Dedifferentiated amniotic fluid mesenchymal stem cell (primary cell): ENCODE results near the gene LCA5L.
"Not testable (repeated sequence)": the region's sequence is repeated elsewhere in the genome, so short reads cannot be mapped to it uniquely, and the experiment has no call there.

Experiments
- DNase-seq: peaks from one replicate; pipeline ENCODE4 v3.0.0-alpha.2; 2016; ENCODE audit errors: extremely low spot score

LCA5L gene

DNA sequence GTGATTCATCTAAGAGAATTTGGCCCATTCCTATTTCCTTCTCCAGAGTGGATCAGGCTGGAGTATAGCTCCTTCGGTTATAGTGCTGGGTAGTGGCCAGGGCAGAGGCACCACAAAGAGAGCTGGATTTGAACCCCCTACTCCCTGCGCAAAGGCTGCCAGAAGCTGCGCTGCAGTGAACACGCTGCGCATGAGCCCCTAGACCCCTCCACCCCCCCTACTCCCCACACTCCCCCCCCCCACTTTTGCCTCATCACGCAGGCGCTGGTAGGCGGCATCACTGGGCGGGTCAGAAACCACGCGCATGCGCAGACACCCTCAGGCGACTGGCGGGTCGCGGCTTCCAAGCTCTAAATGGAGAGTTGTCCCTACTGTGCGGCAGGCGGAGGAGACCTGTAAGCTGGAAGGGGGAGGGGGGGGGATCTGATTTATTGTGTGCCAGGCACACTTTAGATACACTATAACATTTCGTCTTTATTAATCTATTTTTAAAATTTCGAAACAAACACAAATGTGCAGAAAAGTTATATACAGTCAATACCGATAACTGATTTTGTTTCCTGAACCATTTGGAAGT, 58.0 kb downstream of the LCA5L start:
- DNase-seq = peak; percentile 80

DNA sequence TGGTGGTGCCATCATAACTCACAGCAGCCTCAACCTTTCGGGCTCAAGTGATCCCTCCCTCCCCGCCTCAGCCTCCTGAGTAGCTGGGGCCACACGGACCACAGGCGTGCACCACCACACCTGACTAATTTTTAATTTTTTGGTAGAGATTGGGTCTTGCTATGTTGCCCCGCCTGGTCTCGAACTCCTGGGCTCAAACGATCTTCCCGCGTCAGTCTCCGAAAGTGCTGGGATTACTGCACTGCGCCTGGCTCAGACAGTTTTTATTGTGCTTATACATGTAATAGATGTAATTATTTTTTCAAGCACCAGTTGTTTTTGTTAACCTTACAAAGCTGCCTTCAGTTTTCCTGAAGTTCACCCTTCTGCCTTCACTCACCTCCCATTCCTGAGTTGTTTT, 58.7 kb downstream of the LCA5L start:
- DNase-seq = no peak

DNA sequence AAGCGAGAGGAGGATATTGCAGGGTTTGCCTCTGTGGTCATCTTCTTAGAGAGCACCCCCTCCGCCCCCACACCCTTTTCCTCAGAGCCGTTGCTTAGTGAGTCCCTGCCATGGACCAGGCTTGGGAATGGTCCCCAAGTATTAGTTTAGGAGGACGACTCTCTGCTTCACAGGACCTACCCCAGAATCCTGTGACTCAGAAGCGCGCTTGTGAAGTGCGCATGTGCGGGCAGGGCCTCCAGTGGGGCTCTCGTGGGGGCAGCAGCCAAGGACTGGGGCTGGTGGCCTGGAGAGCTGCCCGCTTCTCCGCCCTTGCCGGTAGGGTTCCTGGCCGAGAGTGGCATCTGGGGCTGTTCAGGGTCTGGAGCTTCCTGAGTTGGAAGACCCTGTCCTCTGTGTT, 59.4 kb downstream of the LCA5L start:
- DNase-seq = no peak

DNA sequence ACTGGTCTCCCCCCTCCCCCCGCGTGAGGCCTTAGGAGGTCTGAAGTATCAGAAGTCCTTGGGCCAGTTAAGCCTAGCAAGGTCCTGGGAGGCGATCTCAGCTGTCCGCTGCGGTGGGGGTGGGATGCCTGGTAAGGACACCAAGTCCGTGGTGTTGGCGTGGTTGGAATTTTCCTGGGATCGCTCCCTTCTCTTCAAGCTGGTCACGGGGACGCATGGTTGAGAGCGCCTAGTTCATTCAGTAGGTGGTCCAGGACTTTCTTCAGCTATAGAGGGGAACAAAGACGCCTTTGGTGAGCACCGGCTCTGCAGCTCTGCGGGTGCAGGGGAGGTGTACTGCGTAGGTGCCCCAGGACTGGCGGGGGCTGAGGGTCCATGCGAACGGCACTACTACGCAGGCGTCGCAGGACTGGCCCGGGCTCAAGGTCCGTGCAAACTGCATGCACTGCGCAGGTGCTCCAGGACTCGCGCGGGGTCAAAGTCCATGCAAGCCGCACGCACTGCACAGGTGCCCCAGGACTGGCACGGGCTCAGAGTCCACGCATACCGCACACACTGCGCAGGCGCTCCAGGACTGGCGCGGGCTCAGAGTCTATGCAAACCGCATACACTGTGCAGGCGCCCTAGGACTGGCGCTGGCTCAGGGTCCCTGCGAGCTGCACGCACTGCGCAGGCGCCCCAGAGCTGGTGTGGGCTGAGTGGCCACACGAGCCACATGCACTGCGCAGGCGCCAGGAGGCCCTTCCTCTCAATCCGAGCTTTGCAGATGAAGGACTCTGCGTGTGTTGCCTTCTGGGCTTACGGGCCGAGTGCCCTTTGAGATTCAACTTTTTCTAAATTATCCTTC, 60.1 kb downstream of the LCA5L start:
- peak; percentile 56 for DNase-seq

DNA sequence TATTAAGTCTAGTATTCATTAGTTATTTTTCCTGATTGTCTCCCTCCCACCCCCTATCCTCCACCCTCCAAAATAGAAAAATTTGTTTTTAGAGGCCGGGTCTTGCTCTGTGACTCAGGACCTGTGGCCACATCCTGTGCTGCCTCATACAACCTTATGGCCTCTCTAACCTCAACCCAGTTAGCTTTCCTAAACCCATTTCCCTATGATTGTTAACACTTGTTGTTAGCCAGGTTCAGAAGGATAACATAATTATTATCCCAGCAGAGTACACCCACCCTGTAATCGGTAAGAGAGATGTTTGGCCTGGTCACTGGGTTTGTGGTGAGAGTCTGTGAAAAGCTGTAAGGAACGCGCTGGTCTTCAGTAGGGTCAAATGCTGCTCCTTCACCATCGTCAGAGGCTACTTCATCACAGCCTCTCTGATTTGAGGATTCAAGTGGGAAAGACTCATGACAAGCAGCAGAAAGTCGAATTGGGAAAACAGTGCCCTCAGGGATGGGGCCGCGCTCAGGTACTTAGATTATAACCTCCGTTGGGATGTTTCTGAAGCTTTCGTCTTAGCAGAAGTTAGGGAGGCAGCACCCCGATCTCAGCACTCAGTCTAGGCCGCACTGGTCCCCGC, 60.8 kb downstream of the LCA5L start:
- no peak for DNase-seq

DNA sequence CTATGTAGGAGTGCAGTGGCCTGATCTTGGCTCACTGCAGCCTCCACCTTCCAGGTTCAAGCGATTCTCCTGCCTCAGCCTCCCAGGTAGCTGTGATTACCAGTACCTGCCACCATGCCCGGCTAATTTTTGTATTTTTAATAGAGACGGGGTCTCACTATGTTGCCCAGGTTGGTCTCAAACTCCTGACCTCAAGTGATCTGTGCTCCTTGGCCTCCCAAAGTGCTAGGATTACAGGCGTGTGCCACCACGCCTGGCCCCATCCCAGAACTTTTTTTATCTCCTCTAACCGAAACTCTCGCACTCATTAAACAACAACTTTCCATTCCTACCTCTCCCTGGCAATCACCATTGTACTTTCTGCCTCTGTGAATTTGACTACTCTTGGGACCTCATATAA, 63.5 kb downstream of the LCA5L start:
- DNase-seq = not testable (repeated sequence)

DNA sequence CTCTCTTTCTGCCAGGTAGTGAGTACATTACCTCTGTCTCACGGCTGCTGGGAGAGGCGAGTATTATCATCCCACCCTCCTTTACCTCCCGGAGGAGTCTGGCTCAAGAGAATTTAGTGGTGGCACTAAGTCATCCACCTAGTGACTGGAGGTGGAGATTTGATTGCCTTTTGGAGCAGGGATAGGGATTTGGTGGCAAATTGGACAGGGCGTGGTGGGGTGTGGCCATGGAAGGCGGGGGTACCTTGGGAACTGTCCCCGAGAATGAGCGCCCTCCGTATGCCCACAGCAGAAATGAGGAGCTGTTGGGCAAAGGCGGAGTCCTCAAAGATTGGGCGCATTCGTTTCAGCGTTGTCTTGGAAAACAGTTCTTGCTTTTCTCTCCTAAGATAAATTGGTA, 64.6 kb downstream of the LCA5L start:
- no peak for DNase-seq

DNA sequence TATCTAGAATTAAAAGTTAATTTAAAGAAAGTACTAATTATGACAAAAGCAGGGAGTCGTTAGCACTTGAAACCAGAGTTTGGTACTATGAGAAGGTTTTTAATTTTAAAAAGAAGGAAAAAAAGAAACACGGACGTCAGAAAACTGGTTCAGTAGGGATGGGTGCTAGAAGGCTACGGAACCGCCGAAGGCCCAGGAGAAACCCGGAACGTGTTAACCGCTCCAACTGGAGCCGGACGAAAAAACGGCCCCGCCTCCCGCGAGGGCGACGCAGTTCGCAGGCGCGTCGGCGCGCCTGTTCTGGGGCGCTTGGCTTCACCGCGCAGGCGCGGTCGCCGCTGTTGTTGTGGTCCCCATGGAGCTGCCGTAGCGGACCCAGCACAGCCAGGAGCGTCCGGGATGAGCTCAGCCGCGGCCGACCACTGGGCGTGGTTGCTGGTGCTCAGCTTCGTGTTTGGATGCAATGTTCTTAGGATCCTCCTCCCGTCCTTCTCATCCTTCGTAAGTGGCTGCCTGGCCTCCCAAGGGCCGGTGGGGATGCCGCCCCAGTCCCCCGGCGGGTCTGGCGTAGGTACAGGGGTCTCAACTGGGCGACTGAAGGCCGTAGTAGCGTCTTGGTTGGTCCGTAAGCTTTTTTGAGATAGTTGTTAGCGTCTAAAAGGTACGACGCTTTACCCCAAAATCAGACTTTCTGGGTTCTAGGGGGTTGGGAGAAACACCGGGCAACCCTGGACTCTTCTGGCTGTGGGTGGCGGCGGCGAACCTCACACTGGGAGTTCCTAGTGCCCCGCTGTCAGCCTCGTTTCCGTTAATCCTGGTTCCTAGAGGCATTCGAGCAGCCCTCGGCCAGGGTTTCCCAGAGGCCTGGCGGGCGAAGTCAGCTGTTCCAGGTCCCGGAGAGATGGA, 65.3 kb downstream of the LCA5L start:
- DNase-seq = peak; percentile 91

DNA sequence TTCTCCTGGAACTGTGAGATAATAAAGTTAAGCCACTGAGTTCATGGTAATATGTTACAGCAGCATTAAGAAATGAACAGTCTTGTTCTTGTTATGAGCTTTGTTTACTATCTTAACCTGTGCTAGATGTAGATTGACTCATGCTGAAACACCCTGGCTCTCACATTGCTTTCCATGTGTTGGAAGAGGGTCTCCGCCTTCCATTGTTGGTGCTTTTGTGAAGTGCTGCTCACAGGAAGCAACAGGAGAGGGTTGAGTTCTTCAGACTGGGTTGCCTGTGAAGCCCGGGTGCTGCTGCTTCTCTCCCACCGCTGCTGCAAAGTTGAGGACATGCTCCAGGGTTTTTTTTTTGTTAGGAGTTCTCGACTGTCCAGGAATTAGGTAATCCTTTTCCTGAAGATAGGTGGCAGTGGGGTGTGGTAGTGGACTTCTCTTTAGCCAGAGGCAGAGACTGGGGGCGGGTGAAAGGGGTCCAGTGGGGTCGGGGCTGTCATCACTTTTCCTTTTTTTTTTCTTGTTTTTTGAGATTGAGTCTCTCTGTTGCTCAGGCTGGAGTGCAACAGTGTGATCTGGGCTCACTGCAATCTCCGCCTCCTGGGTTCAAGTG, 68.0 kb downstream of the LCA5L start:
- DNase-seq = no peak

DNA sequence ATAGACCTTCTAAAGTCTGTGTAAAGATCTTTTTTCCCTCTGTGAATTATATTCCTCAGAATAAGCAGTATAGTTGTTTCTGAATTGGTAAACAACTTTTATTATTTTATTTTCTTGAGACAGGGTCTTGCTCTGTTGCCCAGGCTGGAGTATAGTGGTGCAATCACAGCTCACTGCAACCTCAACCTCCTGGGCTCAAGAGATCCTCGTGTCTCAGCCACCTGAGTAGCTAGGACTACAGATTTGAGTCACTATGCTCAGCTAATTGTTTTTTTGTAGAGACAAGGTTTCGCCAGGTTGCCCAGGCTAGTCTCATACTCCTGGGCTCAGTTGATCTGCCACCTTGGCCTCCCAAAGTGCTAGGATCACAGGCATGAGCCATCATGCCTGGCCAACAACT, 70.1 kb downstream of the LCA5L start:
- DNase-seq = no peak

DNA sequence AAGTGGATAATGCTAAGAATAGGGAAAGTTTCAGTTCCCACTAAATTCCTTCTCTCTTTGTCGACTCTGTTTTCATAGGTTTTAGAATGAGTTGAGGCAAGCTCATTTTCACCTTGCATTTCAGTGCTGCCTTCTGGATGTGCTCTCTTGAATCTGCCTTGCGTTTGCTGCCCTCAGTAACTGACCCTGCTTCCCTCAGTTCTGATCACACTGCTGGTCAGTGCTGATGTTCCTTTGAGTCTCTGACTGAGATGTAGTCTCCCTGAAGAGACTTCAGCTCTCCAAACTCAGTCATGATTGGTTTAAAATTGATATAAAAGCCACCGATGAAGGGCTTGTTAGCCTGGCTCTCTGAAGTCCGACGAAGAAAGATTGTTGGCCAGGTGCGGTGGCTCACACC, 71.5 kb downstream of the LCA5L start:
- no peak for DNase-seq

DNA sequence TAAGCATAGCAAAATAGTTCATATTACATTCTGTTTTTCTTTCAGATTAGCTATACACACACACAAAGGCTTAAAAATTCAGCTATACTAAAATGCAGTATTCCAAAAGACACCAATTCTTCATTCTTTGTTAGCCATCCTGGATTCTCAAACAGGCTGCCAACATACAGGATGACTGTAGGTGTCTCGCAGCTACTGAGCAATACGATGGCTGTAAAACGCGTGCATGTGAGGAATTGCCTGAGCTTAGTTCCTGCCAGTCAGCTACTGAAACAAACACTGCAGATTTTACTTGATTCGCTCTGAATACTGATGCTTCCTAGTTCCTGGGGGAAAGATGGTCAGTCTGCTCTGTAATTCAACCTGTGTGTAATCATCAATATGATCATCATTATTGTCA, 71.9 kb downstream of the LCA5L start:
- DNase-seq = no peak

DNA sequence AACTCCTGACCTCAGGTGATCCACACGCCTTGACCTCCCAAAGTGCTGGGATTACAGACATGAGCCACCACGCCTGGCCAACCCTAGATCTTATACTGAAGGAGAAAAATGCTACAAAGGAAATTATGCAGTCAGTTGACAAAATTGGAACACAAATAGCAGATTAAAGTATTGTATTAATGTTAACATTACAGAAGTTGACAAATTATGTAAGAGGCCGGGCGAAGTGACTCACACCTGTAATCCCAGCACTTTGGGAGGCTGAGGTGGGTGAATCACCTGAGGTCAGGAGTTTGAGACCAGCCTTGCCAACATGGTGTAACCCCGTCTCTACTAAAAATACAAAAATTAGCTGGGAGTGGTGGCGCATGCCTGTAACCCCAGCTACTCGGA, 75.7 kb downstream of the LCA5L start:
- DNase-seq = not testable (repeated sequence)

DNA sequence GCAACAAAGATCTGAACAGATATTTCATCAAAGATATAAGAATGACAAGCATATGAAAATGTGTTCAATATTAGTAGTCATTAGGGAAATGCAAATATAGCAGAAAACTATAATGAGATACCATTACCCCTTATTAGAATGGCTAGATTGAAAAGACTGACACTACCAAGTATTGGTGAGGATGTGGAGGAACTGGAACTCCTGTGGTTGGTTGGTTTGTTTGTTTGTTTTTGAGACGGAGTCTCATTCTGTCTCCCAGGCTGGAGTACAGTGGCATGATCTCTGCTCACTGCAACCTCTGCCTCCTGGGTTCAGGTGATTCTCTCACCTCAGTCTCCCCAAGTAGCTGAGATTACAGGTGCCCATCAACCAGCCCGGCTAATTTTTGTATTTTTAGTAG, 77.8 kb downstream of the LCA5L start:
- no peak for DNase-seq

DNA sequence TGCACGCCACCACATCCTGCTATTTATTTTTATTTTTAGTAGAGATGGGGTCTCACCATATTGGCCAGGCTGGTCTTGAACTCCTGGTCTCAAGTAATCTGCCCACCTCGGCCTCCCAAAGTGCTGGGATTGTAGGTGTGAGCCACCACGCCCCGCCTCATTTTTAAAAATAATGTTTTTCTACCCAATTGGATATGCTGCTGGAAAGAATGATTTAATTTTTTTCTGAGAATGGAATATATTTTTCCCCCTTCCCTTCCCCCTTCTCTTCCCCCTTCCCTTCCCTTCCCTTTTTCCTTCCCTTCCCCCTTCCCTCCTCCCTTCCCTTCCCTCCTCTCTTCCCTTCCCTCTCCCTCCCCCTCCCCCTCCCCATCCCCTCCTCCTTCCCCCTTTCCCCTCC, 79.0 kb downstream of the LCA5L start:
- no peak for DNase-seq

DNA sequence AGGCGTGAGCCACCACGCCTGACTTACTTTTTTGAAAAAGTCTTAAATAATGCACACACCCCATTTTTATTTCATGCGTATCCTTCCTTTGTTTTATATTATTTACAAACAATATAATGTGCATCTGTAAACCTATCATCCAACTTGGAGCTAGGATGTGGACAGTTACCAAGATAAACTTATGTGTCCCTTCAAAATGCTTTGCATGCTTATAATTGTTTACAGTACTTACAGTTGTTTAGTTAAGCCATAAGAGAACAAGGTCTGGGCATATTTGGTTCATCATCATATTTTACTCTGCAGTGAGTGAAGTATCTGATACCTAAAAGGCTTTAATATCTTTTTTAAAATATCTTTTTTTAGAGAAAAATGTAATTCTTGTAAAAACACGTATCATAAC, 80.6 kb downstream of the LCA5L start:
- no peak for DNase-seq

DNA sequence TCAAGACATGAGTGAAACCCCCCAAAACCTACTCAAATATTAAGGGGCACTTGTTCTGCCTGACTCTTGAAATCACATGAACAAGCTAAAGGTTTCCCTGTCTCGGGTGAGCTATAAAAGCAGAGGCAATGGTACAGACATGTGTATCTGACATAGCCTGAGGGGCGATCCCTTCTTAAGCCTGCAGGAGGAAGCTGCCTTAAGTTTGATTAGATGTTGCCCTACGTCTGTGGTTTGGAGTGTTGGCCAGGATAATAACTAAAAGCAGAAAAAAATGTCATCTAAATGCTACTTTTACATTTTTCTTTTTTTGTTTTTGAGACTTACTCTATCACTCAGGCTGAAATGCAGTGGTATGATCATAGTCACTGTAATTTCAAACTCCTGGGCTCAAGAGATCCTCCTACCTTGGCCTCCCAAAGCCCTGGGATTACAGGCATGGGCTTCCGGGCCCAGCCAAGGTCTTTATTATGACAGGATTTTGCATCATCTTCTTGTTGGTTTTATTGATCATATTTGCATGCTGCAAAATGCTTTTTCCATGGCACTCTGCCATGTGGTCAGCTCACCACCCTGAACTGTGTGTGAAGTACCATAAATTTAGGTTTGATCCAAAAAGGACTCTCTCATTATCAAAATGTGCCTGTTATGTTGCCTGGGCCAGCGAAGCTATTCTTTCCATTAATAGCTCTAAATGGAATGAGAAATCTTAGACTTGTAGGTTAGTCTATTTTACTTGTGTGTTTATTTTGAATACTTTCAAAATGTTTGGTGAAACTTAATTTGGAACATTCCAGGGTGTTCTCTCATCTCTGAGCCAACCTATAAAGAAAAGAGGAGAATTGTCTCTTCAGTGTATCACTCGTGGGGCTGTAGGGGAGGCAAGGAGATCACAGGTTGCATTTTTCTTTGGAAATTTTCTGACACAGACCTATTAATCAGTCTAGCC, 81.7 kb downstream of the LCA5L start:
- peak; percentile 25 for DNase-seq

DNA sequence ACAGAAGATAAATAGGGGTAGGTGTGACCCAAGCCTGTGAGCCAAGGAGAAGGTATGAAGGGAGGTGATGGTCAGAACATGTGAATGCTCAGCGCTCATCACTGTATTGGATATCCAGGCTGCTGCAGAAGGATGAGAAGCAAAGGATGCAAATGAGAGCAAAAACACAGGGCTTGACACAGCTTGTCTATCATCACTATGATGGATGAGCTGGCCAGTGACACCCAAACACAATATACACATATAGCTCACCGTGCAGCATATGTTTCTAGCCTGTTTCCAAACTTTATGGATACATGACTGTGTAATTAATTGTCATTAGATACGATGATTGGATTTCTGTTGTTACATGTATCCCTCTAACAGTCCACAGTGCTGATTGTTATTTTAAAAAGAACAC, 82.8 kb downstream of the LCA5L start:
- DNase-seq = no peak

DNA sequence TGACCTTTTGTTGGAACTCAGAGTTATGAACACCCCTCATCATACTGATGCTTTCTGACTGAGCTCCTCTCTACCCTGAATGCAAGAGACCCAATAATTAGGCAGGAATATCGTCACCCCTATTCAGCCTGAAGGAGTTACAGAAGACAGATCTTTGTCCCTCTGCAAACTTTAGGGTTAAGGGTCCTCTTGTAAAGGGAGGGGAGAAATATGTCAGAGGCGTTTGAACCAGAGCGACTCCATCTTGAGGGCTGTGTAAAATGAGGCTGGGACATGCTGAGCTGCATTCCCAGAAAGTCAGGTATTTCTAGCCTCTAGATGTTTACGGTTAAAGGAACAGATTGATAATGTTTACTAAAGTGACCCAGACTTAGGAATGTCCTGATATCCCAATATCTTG, 86.2 kb downstream of the LCA5L start:
- no peak for DNase-seq
